GM18526 (cell line): ENCODE measurements around the gene PRKD3.

Experiments used
- POLR2A ChIP-seq: IDR thresholded peaks from 3 replicates; pipeline ENCODE4 v1.6.1; 2011; ENCODE audit not compliant: insufficient read length; ENCODE audit errors: extremely low read depth

The PRKD3 gene

GRCh38 chr2:37300578-37300977, 24.1 kb downstream of the PRKD3 start:
- TF ChIP-seq POLR2A: no peak

DNA sequence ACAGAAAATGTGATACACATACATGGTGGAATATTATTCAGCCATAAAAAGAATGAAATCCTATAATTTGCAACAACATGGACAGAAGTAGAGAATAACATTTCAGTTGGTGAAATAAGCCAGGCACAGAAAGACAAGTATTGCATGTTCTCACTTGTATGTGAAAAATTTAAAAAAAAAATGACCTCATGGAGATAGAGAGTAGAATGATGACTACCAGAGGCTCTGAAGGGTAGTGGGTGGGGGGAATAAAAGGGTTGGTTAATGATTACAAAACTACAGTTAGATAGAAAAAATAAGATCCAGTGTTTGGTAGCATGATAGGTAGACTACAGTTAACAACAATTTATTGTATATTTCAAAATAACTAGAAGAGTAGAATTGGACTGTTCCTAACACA, 24.5 kb downstream of the PRKD3 start:
- no peak for TF ChIP-seq POLR2A

DNA sequence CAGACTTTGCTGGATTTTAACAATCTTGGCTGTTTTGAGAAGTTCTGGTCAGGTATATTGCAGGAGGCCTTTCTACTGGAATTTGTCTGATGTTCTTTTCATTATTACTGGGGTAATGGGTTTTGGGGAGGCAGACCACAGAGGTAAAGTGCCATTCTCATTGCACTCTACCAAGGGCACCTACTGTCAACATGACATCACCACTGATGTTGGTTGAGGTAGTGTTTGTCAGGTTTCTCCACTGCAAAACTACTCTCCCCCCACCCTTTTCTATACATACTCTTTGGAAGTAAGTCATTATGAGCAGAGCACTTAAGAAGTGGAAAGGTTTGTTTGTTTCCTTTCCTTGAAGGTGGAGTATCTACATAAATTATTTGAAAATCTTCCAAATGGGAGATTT, 27.0 kb downstream of the PRKD3 start:
- no peak for TF ChIP-seq POLR2A

DNA sequence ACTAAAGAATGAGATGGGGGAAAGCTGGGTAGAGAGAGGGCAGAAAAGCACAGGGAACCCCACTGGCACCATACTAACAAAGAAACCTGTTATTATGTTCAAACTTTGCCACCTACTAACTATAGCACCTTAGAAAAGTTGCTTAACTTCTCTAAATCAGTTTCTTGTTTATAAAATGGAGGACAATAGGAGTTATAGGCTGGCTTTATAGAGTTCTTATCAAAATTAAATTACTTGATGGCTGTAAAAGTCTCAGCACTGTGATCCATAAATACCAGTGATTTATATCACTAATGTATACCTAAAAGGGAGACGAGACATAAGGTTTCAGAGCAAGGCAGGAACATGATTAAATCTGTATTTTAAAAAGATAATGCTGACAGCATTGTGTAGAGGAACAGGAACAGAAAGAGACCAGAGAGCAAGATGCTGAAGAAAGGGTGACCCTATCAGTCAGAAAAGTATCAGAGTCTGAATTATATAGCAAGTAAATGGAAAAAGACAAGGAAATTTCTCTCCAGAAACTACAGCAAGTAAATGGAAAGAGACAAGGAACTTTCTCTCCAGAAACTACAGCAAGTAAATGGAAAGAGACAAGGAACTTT, 29.1 kb downstream of the PRKD3 start:
- no peak for TF ChIP-seq POLR2A

DNA sequence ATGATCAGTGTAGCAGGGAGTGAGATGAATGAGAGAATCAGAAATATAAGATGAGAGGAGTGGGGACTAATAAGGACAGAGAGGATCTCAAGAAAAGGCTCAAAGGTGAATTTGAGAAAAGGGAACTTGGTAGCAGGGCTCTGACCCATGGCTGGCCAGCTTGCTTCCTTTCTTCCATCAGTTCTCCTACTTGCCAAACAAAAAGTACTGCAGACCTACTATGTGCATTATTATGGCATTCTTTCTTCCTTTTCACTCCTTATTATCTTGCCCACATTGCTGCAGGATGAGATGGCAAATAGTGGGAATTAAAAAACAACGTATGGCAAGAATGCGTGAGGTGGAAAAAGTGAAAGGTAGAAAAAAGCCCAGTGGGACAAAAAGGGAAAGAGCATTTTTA, 33.0 kb downstream of the PRKD3 start:
- no peak for TF ChIP-seq POLR2A

DNA sequence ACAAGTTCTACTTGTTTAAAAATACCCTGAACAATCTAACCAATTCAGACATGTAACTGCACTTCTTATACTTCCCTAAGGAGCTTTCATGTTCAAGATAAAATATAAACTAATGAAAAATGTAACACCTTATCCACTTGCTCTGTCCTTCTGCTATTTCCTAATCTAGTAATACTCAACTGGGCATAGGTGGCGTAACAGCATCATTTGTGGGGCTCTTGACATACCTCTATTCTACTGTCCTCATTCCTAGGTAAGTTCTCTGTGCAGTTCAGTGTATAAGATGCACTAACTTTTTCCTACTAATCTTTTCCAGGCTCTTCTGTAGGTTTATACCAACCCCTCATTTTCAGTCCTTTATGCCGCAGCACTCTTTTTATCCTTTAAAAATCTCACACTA, 36.7 kb downstream of the PRKD3 start:
- TF ChIP-seq POLR2A: no peak

- TF ChIP-seq POLR2A: no peak
These were observed 40.3 kb downstream of the PRKD3 start for GRCh38 chr2:37284381-37284780.

DNA sequence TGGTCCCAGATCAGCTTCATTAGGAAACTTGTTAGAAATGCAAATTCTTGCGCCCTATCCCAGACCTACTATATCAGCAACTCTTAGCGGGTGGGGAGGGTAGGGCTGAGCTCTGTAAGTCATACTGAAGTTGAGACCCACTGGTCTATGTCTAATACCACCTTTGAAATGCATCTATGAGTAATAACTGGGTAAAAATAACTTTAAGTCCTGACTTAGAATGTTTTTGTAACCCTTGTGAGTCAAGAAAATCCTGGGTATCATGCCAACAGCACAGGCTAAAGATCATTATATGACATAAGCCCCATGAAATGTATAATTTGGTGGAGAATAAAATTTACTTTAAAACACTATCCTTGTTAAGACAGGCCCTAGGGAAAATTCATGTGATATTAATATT, 41.4 kb downstream of the PRKD3 start:
- no peak for TF ChIP-seq POLR2A

- TF ChIP-seq POLR2A: no peak
These were observed 41.9 kb downstream of the PRKD3 start for GRCh38 chr2:37282746-37283145.

- no peak for TF ChIP-seq POLR2A
These were observed 42.7 kb downstream of the PRKD3 start for GRCh38 chr2:37281916-37282315.

DNA sequence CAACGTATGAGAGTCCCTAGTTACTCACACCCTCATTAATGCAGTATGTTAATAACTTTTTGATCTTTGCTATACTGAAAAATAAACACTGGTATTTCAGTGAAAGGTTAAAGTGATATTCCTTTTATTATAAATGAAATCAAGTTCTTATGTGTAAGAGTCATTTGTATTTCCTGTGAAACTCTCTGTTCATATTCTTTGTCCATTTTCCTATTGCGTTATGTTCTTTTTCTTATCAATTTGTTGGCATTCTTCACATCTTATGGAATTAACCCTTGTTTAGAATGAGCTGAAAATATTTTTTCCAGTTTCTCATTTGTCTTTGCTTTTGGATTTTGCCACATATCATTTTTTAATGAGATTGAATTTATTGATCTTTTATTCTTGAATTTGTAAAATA, 48.3 kb downstream of the PRKD3 start:
- TF ChIP-seq POLR2A: no peak
